PC-9 (cell line): Measurements from ENCODE around the gene HOOK2.

Experiments used
- EZH2 ChIP-seq: fragments of 200-600 bp; sonication (generic); IDR thresholded peaks from 2 replicates; pipeline ENCODE4 v1.8.0; 2017; ENCODE audit warnings: antibody characterized with exemption, low read depth
- TF ChIP-seq, protein P1 (sequence below): fragments of 200-600 bp; sonication (generic); conservative IDR thresholded peaks from 2 replicates; pipeline ENCODE4 v1.6.1; 2017; ENCODE audit warnings: mixed run types, antibody characterized with exemption, mild to moderate bottlenecking, moderate library complexity

DNA sequence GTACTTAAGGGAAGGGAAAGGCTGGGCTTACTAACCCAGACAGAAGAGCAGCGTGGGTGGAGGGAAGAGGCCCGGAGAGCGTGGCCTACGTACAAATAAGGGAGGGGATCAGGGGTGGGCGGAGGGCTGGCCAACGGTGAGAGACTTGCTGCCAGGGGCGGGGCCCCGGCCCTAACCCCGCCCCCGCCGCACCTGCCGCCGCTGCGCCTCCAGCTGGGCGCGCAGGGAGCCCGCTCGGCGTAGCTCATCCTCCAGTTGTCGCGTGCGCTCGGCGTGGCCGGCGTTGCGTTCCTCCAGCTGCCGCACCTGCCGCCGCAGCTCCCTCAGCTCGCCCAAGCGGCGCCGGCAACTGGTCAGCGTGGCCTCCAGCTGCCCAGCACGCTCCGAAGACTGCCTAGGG, 5.7 kb downstream of the HOOK2 start:
- TF ChIP-seq, protein P1, sequence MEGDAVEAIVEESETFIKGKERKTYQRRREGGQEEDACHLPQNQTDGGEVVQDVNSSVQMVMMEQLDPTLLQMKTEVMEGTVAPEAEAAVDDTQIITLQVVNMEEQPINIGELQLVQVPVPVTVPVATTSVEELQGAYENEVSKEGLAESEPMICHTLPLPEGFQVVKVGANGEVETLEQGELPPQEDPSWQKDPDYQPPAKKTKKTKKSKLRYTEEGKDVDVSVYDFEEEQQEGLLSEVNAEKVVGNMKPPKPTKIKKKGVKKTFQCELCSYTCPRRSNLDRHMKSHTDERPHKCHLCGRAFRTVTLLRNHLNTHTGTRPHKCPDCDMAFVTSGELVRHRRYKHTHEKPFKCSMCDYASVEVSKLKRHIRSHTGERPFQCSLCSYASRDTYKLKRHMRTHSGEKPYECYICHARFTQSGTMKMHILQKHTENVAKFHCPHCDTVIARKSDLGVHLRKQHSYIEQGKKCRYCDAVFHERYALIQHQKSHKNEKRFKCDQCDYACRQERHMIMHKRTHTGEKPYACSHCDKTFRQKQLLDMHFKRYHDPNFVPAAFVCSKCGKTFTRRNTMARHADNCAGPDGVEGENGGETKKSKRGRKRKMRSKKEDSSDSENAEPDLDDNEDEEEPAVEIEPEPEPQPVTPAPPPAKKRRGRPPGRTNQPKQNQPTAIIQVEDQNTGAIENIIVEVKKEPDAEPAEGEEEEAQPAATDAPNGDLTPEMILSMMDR, result no peak
- TF ChIP-seq EZH2, result no peak
